ENCODE results near the gene FAM237A. TPM values are rescaled to one million over a fixed set of nuclear protein-coding genes. Genes with fewer than 3 reads are reported as not detected.

The FAM237A gene
- polyA plus RNA-seq, 1 donor from 2014 or later: not detected

GRCh38 chr2:206657087-206657486 lies 14.8 kb downstream of the FAM237A start:
- no peak overlapping the region for H3K4me2 ChIP-seq (ENCODE audit: low read length)
- H3K4me3 ChIP-seq (ENCODE audit: low read length): no peak overlapping the region
- no peaks in the 10 kb centered on the region for H3K27me3 ChIP-seq (ENCODE audit: insufficient read depth, low read depth, low read length)
- H3F3A ChIP-seq (ENCODE audit: insufficient read depth, low read length, poor library complexity, severe bottlenecking): no peaks in the 10 kb centered on the region
- no peak overlapping the region for H2AFZ ChIP-seq (ENCODE audit: low read depth, low read length)
- no peaks in the 10 kb centered on the region for H4K20me1 ChIP-seq (ENCODE audit: insufficient read depth)
- H3K9me2 ChIP-seq (ENCODE audit: insufficient read depth, low read length): no peaks in the 10 kb centered on the region
- no peaks in the 10 kb centered on the region for H3K9me3 ChIP-seq (ENCODE audit: low read length)
- no peaks in the 10 kb centered on the region for H3K79me2 ChIP-seq (replicated peaks; ENCODE audit: insufficient read depth, low read length)
- no peak overlapping the region for H3K27ac ChIP-seq (ENCODE audit: low read length)
- TF ChIP-seq MXI1 (conservative IDR thresholded peaks at IDR 0.05; ENCODE audit: poor library complexity, severe bottlenecking): no peak
- TF ChIP-seq SMC3 (conservative IDR thresholded peaks at IDR 0.05; ENCODE audit: poor library complexity): no peak
- no peak for TF ChIP-seq TAF1 (IDR thresholded peaks at IDR 0.05; ENCODE audit: low read depth)
- no peak for TF ChIP-seq EP300 (conservative IDR thresholded peaks at IDR 0.05; ENCODE audit: poor library complexity, severe bottlenecking)
- TF ChIP-seq REST (IDR thresholded peaks at IDR 0.05; ENCODE audit: borderline replicate concordance): no peak
- no peak for TF ChIP-seq CTCF (IDR thresholded peaks at IDR 0.05; ENCODE audit: poor library complexity, severe bottlenecking)
- no peak for TF ChIP-seq POLR2AphosphoS5 (IDR thresholded peaks at IDR 0.05)
- no peak for TF ChIP-seq RAD21 (conservative IDR thresholded peaks at IDR 0.05)
- TF ChIP-seq EZH2 (IDR thresholded peaks at IDR 0.05; ENCODE audit: borderline replicate concordance, insufficient read depth, low read length, poor library complexity, severe bottlenecking): no peak
- no peaks in the 10 kb centered on the region for H3K36me3 ChIP-seq (ENCODE audit: insufficient read depth, low read length)
- H3K9ac ChIP-seq (ENCODE audit: low read length): no peak overlapping the region

- H3K27ac ChIP-seq (ENCODE audit: low read length): no peak overlapping the region
Measured at GRCh38 chr2:206665251-206665650, 23.0 kb downstream of the FAM237A start.

More at GRCh38 chr2:206665251-206665650, 23.0 kb downstream of the FAM237A start:
- Histone ChIP-seq H4K20me1 (ENCODE audit: insufficient read depth) (no peaks in the 10 kb centered on the region), H3K79me2 (replicated peaks; ENCODE audit: insufficient read depth, low read length) (no peaks in the 10 kb centered on the region), H3K9me3 (ENCODE audit: low read length) (no peaks in the 10 kb centered on the region), H3K9ac (ENCODE audit: low read length) (no peak overlapping the region), H3K27me3 (ENCODE audit: insufficient read depth, low read depth, low read length) (no peaks in the 10 kb centered on the region), H3F3A (ENCODE audit: insufficient read depth, low read length, poor library complexity, severe bottlenecking) (no peaks in the 10 kb centered on the region), H3K36me3 (ENCODE audit: insufficient read depth, low read length) (no peaks in the 10 kb centered on the region), H3K4me2 (ENCODE audit: low read length) (no peak overlapping the region), H3K4me3 (ENCODE audit: low read length) (no peak overlapping the region), H3K9me2 (ENCODE audit: insufficient read depth, low read length) (no peaks in the 10 kb centered on the region), H2AFZ (ENCODE audit: low read depth, low read length) (no peak overlapping the region)
- no peak for TF ChIP-seq EZH2 (IDR thresholded peaks at IDR 0.05; ENCODE audit: borderline replicate concordance, insufficient read depth, low read length, poor library complexity, severe bottlenecking)
- TF ChIP-seq MXI1 (conservative IDR thresholded peaks at IDR 0.05; ENCODE audit: poor library complexity, severe bottlenecking): no peak
- TF ChIP-seq EP300 (conservative IDR thresholded peaks at IDR 0.05; ENCODE audit: poor library complexity, severe bottlenecking): no peak
- no peak for TF ChIP-seq CTCF (IDR thresholded peaks at IDR 0.05; ENCODE audit: poor library complexity, severe bottlenecking)
- no peak for TF ChIP-seq RAD21 (conservative IDR thresholded peaks at IDR 0.05)
- TF ChIP-seq SMC3 (conservative IDR thresholded peaks at IDR 0.05; ENCODE audit: poor library complexity): no peak
- TF ChIP-seq POLR2AphosphoS5 (IDR thresholded peaks at IDR 0.05): no peak
- no peak for TF ChIP-seq TAF1 (IDR thresholded peaks at IDR 0.05; ENCODE audit: low read depth)
- no peak for TF ChIP-seq REST (IDR thresholded peaks at IDR 0.05; ENCODE audit: borderline replicate concordance)

Measured in neural cell (in vitro differentiated cells).